ENCODE measurements around the gene AGPAT4.
"Not testable (repeated sequence)": the region's sequence is repeated elsewhere in the genome, so short reads cannot be mapped to it uniquely, and the experiment has no call there.

AGPAT4 gene, protein sequence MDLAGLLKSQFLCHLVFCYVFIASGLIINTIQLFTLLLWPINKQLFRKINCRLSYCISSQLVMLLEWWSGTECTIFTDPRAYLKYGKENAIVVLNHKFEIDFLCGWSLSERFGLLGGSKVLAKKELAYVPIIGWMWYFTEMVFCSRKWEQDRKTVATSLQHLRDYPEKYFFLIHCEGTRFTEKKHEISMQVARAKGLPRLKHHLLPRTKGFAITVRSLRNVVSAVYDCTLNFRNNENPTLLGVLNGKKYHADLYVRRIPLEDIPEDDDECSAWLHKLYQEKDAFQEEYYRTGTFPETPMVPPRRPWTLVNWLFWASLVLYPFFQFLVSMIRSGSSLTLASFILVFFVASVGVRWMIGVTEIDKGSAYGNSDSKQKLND

DNA sequence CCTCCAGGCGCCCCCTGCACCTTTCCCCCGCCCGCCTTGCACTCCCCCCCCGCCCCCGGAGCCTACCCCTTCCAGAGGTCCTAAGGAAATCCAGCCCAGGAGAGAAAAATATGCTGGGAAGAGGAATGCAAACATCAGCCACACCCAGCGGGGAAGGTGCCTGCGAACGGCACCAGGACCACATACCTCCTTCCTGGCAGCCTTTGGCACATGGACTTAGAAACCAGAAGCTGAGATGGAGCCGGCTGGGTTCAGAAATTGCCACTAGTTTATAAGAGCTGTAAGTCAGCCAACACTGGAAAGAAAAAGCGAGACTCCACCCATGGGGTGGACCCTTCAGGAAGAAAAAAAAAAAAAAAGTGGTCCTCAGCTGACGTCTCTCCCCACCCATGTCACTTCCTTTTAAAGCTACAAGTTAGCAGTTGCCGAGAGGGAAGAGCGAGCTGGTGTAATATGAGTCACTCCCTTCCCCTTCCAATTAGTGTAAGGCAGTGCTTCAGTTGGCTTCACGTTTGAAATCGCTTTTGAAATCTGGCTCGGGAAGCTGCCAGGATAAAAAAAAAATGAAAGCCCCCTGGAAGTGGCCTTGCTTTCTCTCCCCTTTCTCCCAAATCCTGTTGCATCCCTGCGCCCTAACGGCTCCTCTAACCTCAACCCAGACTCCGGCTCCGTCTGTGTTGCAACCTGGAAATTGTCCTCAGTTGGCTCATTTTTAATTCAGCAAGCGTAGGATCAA lies at the start of gene AGPAT4:
Gene AGPAT4 (minus strand): TSS at position 310 of the 736 bp plus-strand sequence. CDS start 41,848 bp downstream, outside the sequence.
- H3K36me3 ChIP-seq (ENCODE audit: control insufficient read depth, insufficient read depth, low read length, severe bottlenecking): no peaks in the 10 kb centered on the region
- peak; percentile 98 for DNase-seq (ENCODE audit: low read depth)
- no peaks in the 10 kb centered on the region for H3K27me3 ChIP-seq (replicated peaks; ENCODE audit: control insufficient read depth, insufficient read depth, low read length)
- peak within 1 kb of the TSS; percentile 93 for H3K4me3 ChIP-seq (ENCODE audit: low read length)
- H3K9ac ChIP-seq (ENCODE audit: low read length): peak within 1 kb of the TSS; percentile 84
- H3K9me3 ChIP-seq (ENCODE audit: control insufficient read depth, low read length): no peaks in the 10 kb centered on the region
- peaks cover 15% of the 10 kb centered on the region for H3K4me1 ChIP-seq (ENCODE audit: control insufficient read depth, insufficient read depth, low read length)

- no peaks in the 10 kb centered on the region for H3K9me3 ChIP-seq (ENCODE audit: control insufficient read depth, low read length)
- DNase-seq (ENCODE audit: low read depth): no peak
- H3K9ac ChIP-seq (ENCODE audit: low read length): no peak overlapping the region
- H3K4me3 ChIP-seq (ENCODE audit: low read length): no peak overlapping the region
- H3K27me3 ChIP-seq (replicated peaks; ENCODE audit: control insufficient read depth, insufficient read depth, low read length): no peaks in the 10 kb centered on the region
- H3K36me3 ChIP-seq (ENCODE audit: control insufficient read depth, insufficient read depth, low read length, severe bottlenecking): no peaks in the 10 kb centered on the region
- no peaks in the 10 kb centered on the region for H3K4me1 ChIP-seq (ENCODE audit: control insufficient read depth, insufficient read depth, low read length)
These were observed 45.4 kb upstream of the AGPAT4 start for GRCh38 chr6:161319231-161319630.

DNA sequence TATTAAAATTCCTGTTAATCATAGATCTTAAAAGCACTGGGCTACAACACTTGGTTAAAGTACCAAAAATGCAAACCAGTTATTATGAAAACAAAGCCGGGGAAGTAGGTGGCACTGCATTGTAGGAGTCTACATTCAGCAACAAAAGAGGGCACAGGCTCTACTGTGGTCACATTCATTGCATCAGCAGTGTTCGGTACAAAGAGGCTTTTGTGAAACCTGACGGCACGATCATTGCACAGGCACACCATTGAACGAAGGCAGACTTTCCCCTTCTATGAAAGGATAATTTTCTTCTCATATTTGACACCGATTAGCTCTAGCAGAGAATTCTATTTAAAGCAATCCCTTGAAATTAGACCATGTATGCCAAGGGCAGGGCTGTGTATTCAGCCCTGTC lies 44.6 kb upstream of the AGPAT4 start:
- Histone ChIP-seq H3K36me3 (ENCODE audit: control insufficient read depth, insufficient read depth, low read length, severe bottlenecking) (no peaks in the 10 kb centered on the region), H3K9me3 (ENCODE audit: control insufficient read depth, low read length) (no peaks in the 10 kb centered on the region), H3K4me1 (ENCODE audit: control insufficient read depth, insufficient read depth, low read length) (no peaks in the 10 kb centered on the region), H3K4me3 (ENCODE audit: low read length) (no peak overlapping the region), H3K9ac (ENCODE audit: low read length) (no peak overlapping the region), H3K27me3 (replicated peaks; ENCODE audit: control insufficient read depth, insufficient read depth, low read length) (no peaks in the 10 kb centered on the region)
- no peak for DNase-seq (ENCODE audit: low read depth)

- DNase-seq (ENCODE audit: low read depth): no peak
These were observed 42.7 kb upstream of the AGPAT4 start for GRCh38 chr6:161316531-161316930.

GRCh38 chr6:161315246-161315917 lies 41.5 kb upstream of the AGPAT4 start:
- H3K9me3 ChIP-seq (ENCODE audit: control insufficient read depth, low read length); H3K4me1 ChIP-seq (ENCODE audit: control insufficient read depth, insufficient read depth, low read length); H3K4me3 ChIP-seq (ENCODE audit: low read length); H3K27me3 ChIP-seq (replicated peaks; ENCODE audit: control insufficient read depth, insufficient read depth, low read length); H3K9ac ChIP-seq (ENCODE audit: low read length); DNase-seq (ENCODE audit: low read depth); H3K36me3 ChIP-seq (ENCODE audit: control insufficient read depth, insufficient read depth, low read length, severe bottlenecking): not testable (repeated sequence)

More at GRCh38 chr6:161316531-161316930, 42.7 kb upstream of the AGPAT4 start:
- no peaks in the 10 kb centered on the region for H3K27me3 ChIP-seq (replicated peaks; ENCODE audit: control insufficient read depth, insufficient read depth, low read length)
- H3K4me3 ChIP-seq (ENCODE audit: low read length): no peak overlapping the region
- H3K36me3 ChIP-seq (ENCODE audit: control insufficient read depth, insufficient read depth, low read length, severe bottlenecking): no peaks in the 10 kb centered on the region
- H3K9me3 ChIP-seq (ENCODE audit: control insufficient read depth, low read length): no peaks in the 10 kb centered on the region
- H3K4me1 ChIP-seq (ENCODE audit: control insufficient read depth, insufficient read depth, low read length): no peaks in the 10 kb centered on the region
- no peak overlapping the region for H3K9ac ChIP-seq (ENCODE audit: low read length)

DNA sequence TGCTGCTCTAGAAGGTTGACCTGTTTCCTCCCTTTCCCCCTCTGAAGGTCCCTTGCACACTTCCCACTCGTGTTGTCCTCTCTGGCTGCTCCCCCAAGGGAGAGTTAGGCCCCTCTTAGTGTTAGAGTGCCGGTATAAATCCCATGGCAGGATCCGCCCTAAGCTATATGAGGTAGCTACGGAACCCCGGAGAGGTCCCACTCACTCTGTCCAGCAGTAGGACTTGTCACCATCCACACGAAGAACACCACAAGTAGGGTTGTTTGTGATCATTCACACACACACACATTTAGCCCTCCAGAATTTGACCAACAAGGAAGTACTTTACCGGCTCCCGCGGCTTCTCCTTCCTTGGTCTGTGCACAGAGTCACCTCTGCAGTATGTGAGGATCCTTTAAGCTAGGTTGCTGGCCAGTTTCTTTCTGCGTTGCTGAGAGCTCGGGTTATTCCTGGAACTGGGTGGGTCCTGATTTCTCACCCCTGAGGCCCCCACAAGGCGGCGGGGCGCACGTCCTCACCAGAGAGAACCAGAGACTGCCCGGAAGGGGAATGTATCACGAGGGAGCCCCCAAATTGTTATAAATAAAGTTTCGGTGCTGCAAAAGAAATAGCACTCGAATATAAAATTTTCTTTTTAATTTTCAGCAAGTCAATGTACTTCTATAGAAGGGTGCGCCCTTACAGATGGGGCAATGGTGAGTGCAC lies 40.8 kb upstream of the AGPAT4 start:
- not testable (repeated sequence) for H3K4me3 ChIP-seq (ENCODE audit: low read length); H3K4me1 ChIP-seq (ENCODE audit: control insufficient read depth, insufficient read depth, low read length)

GRCh38 chr6:161313940-161314509 lies 40.2 kb upstream of the AGPAT4 start:
- Histone ChIP-seq H3K27me3 (replicated peaks; ENCODE audit: control insufficient read depth, insufficient read depth, low read length) (no peaks in the 10 kb centered on the region), H3K4me3 (ENCODE audit: low read length) (no peak overlapping the region), H3K36me3 (ENCODE audit: control insufficient read depth, insufficient read depth, low read length, severe bottlenecking) (no peaks in the 10 kb centered on the region), H3K4me1 (ENCODE audit: control insufficient read depth, insufficient read depth, low read length) (no peaks in the 10 kb centered on the region), H3K9me3 (ENCODE audit: control insufficient read depth, low read length) (no peaks in the 10 kb centered on the region), H3K9ac (ENCODE audit: low read length) (no peak overlapping the region)
- DNase-seq (ENCODE audit: low read depth): no peak

More for the DNA sequence above, 40.8 kb upstream of the AGPAT4 start:
- not testable (repeated sequence) for H3K9ac ChIP-seq (ENCODE audit: low read length); H3K27me3 ChIP-seq (replicated peaks; ENCODE audit: control insufficient read depth, insufficient read depth, low read length); DNase-seq (ENCODE audit: low read depth); H3K9me3 ChIP-seq (ENCODE audit: control insufficient read depth, low read length); H3K36me3 ChIP-seq (ENCODE audit: control insufficient read depth, insufficient read depth, low read length, severe bottlenecking)

- H3K27me3 ChIP-seq (replicated peaks; ENCODE audit: control insufficient read depth, insufficient read depth, low read length); H3K4me1 ChIP-seq (ENCODE audit: control insufficient read depth, insufficient read depth, low read length); H3K9ac ChIP-seq (ENCODE audit: low read length); H3K36me3 ChIP-seq (ENCODE audit: control insufficient read depth, insufficient read depth, low read length, severe bottlenecking); H3K4me3 ChIP-seq (ENCODE audit: low read length); DNase-seq (ENCODE audit: low read depth); H3K9me3 ChIP-seq (ENCODE audit: control insufficient read depth, low read length): not testable (repeated sequence)
These were observed 39.6 kb upstream of the AGPAT4 start for GRCh38 chr6:161313475-161313874.

DNA sequence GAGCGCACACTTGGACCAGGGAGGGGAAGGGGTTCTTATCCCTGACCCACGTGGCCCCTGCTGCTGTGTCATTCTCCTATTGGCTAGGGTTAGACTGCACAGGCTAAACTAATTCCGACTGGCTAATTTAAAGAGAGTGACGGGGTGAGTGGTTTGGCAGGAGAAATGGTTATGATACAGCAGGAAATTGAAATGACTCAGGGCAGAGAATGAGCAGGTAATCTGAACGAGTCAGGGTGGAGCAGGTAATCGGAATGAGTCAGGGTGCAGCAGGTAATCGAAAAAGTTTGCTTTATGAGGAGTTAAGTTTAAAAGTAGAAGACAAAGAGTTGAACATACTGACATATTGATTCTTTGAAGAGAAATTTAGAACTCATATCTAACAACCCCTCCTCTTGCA lies 35.9 kb upstream of the AGPAT4 start:
- not testable (repeated sequence) for H3K36me3 ChIP-seq (ENCODE audit: control insufficient read depth, insufficient read depth, low read length, severe bottlenecking); H3K4me1 ChIP-seq (ENCODE audit: control insufficient read depth, insufficient read depth, low read length); H3K9me3 ChIP-seq (ENCODE audit: control insufficient read depth, low read length); H3K27me3 ChIP-seq (replicated peaks; ENCODE audit: control insufficient read depth, insufficient read depth, low read length); DNase-seq (ENCODE audit: low read depth); H3K4me3 ChIP-seq (ENCODE audit: low read length); H3K9ac ChIP-seq (ENCODE audit: low read length)

- Histone ChIP-seq H3K4me1 (ENCODE audit: control insufficient read depth, insufficient read depth, low read length) (peaks cover 19% of the 10 kb centered on the region), H3K36me3 (ENCODE audit: control insufficient read depth, insufficient read depth, low read length, severe bottlenecking) (no peaks in the 10 kb centered on the region), H3K9me3 (ENCODE audit: control insufficient read depth, low read length) (no peaks in the 10 kb centered on the region), H3K9ac (ENCODE audit: low read length) (no peak overlapping the region), H3K27me3 (replicated peaks; ENCODE audit: control insufficient read depth, insufficient read depth, low read length) (no peaks in the 10 kb centered on the region), H3K4me3 (ENCODE audit: low read length) (no peak overlapping the region)
- DNase-seq (ENCODE audit: low read depth): no peak
These were observed 34.3 kb upstream of the AGPAT4 start for GRCh38 chr6:161308075-161308655.

Data from adipocyte (in vitro differentiated cells).